Frontal cortex (tissue), 4 donors: ENCODE data around the gene P2RY2. TPM values are rescaled to one million over a fixed set of nuclear protein-coding genes. Genes with fewer than 3 reads are reported as not detected.
"Not testable (repeated sequence)": the region's sequence is repeated elsewhere in the genome, so short reads cannot be mapped to it uniquely, and the experiment has no call there.

Experiments used
- DNase-seq, 2 donors: peaks; one replicate each; pipeline ENCODE4 v3.0.0; 2012; ENCODE audit warnings: low spot score in 2 of 2
- FAIRE-seq: peaks from 2 replicates; lab custom pipeline; 2012; peaks lifted over from hg19 to GRCh38; lab: Jason Lieb, UNC
- total RNA-seq: library from RNA; depleted of rRNA; stranded (reverse); fragments of >200 nt; gene quantifications from one replicate; pipeline ENCODE4 v1.2.3, GENCODE V29; 2014
- donor health status: control.
- donor health status: control.
- donor health status: control.

Gene P2RY2
- total RNA-seq, 1 donor from 2014 or later: not detected

GRCh38 chr11:73259406-73260126 is 41.5 kb downstream of the P2RY2 start:
- FAIRE-seq (no peak), DNase-seq (no peak)

- FAIRE-seq (no peak), DNase-seq (no peak)
Observed at GRCh38 chr11:73260127-73260457, 42.0 kb downstream of the P2RY2 start.

- no peak for DNase-seq
- FAIRE-seq: no peak
Observed at GRCh38 chr11:73262851-73263495, 44.9 kb downstream of the P2RY2 start.

DNA sequence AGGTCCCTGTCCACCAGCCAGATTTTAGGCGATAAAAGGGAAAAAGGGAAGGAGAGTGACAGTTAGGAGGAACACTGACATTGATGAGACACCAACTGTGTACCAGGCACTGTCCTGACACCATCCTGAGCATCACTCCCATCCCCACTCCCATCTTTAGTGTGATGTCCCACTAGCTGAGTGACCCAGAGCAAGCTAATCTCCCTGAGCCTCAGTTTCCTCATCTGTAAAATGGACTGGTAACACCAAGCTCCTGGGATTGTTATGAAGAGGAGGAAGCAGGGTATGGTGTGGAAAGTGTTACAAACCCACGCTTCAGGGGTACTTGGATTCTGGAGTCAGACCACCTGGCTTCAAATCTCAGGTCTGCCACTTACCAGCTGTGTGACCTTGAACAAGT is 45.6 kb downstream of the P2RY2 start:
- no peak for DNase-seq
- no peak for FAIRE-seq

DNA sequence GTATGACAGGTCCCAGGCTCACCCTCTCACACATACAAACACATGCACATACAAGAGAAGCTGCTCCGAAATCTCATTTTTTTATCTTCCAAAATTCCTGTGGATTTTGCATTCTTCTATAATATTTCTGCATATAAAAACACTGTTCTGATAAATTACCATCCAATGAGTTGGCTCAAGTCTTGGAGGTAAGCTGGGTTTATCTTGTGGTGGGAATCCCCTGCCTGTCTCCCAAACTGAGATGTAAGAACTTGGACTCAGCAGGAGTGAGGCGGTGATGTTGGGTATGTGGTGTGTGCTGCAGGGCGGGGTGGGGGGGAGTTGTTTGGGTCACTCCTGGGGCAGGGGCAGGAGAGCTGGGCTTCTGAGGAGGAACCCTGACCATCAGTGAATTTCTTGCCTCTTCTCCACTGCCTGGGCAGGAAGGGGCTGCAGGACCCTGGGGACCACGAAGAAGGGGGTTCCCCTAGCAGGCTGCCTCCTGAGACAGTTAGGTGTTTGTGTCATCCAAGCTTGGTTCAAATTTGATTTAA is 47.3 kb downstream of the P2RY2 start:
- DNase-seq: no peak
- no peak for FAIRE-seq

- FAIRE-seq (no peak), DNase-seq (no peak)
Observed at GRCh38 chr11:73265853-73266645, 48.0 kb downstream of the P2RY2 start.

- no peak for DNase-seq
- no peak for FAIRE-seq
Observed at GRCh38 chr11:73266646-73267020, 48.6 kb downstream of the P2RY2 start.

DNA sequence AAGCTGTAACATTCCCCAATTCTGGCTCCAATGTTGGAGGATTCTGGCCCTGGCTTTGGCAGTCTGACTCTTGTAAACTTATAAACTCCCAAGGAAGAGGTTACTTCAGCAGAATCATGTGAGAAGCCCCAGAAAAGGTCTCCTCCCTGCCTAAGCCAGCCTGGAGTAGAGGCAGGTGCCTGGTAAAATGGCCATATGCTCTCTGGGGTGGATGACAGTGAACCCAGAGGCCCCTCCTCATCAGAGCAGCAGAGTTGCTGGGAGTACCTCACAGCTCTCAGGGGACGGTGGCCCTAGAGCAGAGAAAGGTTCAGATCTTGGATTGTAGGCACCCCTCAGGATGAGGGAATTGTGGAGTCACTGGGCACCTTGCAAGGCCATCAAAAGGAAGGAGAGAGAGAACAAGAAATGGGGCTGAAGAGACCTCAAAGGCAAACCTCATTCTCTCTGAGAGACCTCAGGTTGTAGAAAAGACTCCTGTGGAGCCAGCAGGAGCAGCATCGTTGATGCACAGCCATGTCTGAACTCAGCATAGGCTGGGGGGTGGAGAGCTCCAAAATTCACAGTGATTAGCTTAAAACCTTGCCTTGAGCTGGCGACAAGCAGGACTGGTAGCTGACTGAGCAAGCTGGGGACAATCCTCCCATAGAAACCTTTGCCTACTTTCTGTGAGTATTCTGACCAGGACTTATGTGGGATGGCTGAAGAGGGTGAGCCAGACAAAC is 49.2 kb downstream of the P2RY2 start:
- DNase-seq (no peak), FAIRE-seq (no peak)

DNA sequence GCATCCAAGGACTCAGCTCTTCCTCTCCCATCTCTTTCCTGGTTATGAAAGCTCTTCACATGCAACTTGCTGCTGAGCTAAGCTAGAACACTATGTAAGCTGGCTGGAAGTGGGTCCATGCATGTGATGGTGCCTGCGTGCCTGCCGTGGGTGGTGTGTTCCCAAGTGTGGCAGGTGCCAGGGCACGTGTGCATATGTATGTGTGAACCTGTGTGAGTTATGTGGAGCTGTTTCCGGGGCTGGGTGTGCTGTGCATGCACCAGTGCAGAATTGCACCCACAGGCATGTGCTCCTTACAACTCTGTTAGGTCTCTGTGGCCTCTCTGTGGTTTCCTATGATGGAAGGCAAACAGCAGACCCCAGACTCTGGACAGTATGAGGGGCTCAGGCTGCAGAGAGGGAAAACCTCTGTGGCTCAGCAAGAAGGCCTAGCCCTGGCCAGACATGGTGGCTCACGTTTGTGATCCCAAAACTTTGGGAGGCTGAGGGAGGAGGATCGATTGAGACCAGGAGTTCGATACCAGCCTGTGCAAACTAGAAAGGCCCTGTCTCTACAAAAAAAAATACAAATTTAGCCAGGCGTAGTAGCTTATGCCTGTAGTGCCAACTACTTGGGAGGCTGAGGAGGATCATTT is 49.9 kb downstream of the P2RY2 start:
- FAIRE-seq (no peak), DNase-seq (no peak)

DNA sequence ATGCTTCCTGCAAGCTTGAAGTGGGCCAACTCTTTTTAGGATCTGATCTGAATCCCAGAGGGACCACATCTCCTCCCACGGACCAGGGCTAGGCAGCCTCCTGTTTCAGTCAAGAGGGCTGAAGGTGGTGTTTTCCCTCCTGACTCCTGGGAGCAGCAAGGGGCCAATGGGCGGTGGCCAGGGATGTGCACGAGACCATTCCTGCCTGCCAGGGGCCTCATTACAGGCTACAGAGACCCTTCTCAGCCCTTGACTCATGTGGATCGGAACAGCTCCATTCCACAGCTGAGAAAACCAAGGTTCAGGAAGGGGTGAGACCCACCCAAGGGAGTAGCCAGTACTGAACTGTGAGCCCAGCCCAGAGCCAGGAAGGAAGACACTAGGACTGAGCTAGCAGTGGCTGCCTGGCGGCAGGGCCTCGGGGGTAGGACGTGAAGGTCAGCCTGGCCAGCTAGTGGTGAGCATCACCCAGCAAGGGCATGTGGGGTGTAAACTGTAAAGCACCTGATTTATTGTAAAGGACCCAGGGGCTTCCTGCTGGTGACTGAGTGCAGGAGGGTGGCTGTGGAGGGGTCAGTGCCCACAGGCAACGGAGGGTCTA is 50.7 kb downstream of the P2RY2 start:
- DNase-seq (no peak), FAIRE-seq (no peak)

GRCh38 chr11:73269459-73270015 is 51.5 kb downstream of the P2RY2 start:
- FAIRE-seq (no peak), DNase-seq (no peak)

DNA sequence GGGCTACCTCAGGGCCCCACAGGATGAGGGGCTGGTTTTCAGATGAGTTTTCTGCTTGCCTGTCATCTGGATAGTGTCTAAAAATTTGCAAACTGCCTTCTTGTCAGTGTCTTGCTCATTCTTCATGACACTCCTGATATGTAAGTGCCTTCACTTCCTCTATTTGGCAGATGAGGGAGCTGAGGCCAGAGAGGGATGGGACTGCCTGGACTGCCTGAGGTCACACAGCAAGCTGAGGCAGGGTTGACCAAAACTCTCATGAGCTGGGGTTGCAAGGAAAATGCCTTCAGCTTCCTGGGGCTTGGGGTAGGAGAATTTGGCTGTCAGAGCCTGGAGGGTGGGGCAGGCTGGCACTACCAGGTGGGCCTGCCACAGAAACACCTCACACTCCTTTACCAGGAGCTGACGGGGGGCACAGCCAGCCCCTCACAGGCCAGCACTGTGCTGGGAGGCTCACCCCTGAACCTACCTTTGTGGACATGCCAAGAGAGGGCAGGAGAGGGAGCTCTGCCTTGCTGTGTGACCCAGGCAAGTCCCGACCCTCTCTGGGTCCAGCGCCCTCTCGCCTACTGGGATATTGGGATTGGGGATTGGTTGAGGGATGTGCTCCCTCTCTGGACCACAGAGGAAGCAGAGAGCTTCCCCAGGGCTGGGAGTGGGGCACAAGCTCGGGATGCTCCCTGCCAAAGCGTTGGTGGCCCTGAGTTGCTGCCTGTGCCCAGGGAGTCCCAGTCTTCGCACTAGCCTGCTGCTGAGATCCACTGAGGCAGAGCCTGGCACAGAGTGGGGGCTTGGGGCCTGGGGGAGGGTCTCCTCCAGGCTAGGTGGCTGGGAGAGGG is 52.2 kb downstream of the P2RY2 start:
- no peak for DNase-seq
- FAIRE-seq: no peak

- FAIRE-seq (no peak), DNase-seq (no peak)
Observed at GRCh38 chr11:73270855-73271477, 52.9 kb downstream of the P2RY2 start.

GRCh38 chr11:73271478-73271865 is 53.4 kb downstream of the P2RY2 start:
- FAIRE-seq, DNase-seq: not testable (repeated sequence)

DNA sequence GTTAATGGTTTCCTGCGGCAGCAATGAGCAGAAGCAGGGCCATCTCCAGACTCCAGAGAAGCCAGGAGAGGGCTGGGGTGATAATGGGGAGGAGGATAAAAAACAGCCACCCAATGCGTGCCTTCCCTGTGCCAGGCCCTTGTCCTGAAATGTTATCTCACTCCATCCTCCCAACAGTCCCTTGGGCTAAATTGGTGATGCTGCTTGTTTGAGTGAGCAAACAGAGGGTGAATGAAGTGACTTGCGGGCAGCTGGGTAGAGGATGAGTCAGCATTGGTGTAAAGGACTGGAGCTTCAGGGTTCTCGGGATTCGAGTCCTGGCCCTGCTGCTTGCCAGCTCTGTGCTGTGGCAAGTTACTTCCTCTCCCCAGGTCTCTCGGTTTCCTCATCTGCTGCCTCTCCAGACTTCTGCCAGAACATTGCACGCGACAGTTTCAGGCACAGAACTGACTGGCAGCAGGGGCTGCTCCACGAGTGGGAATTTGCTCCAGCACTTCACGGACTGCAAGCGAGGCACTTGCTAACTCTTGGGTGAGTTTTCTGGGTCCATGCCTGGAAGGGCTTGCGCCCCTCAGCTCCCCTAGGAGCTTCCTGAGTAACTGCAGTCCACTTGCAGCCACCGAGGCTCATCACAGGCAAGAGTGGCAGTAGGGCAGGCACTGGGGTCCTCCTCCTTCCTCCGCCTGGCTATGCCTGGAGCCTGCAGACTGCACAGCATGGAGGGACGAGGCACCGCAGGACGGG is 54.0 kb downstream of the P2RY2 start, which contains the start of gene P2RY6:
P2RY6 (plus strand) TSS at position 403 of the 744 bp plus-strand sequence. CDS start 24,181 bp downstream, outside the sequence.
- DNase-seq (peak in 1 of 2 donors; percentile 34), FAIRE-seq (no peak)

- DNase-seq (no peak), FAIRE-seq (no peak)
Observed at GRCh38 chr11:73272680-73273038, 54.6 kb downstream of the P2RY2 start.
